GM19324 (cell line): ENCODE data around the gene ANKRD11.
"Not testable (repeated sequence)": the region's sequence is repeated elsewhere in the genome, so short reads cannot be mapped to it uniquely, and the experiment has no call there.

ENCODE experiments used
- ATAC-seq: cut with Tn5 transposase; IDR thresholded peaks from one replicate; pipeline ENCODE4 v1.9.1; 2021; ENCODE audit warnings: mild to moderate bottlenecking, moderate library complexity; ENCODE audit not compliant: unreplicated experiment, low FRiP score

Gene ANKRD11

GRCh38 chr16:89435059-89435458, 55.3 kb downstream of the ANKRD11 start:
- not testable (repeated sequence) for ATAC-seq

DNA sequence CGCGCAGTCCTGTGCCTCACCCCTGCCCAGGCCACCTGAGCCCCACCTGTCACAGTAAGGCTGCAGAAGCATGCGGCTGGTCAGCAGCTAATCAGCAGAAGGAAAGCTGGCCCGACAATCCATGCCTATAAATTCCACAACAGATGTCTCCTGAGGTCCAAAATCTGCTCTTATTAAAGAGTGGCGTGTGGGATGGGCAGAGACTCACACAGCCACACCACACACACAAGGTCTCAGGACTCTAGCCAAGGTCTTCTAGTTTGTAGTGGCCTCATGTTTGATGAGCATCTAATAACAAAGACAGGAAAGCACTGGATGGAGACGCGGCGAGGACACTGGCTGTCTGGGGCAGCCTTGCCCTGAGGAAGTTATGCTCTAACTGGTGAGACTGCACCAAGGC, 55.9 kb downstream of the ANKRD11 start:
- no peak for ATAC-seq

GRCh38 chr16:89433363-89433984, 56.9 kb downstream of the ANKRD11 start:
- not testable (repeated sequence) for ATAC-seq

GRCh38 chr16:89431630-89432029, 58.7 kb downstream of the ANKRD11 start:
- ATAC-seq, result no peak

DNA sequence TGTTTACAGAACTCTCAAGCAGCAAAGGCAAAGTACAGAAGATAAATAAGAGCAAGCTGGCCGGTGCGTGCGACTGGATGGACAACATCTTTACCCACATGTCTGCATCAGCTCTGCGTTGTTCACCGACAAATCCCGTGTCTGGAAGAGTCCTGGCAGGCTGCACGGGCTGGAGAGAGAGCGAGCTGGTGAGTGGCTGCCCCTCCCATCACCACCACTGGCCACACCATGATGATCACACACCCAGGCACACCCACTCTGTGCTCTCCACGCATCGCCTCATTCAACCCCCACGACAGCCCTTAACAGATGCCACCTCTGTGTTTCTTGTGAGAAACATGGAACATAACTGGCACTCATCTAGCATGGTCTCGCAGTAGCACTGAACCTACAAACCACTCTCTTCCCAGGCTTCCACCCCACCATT, 59.2 kb downstream of the ANKRD11 start:
- ATAC-seq, result no peak

DNA sequence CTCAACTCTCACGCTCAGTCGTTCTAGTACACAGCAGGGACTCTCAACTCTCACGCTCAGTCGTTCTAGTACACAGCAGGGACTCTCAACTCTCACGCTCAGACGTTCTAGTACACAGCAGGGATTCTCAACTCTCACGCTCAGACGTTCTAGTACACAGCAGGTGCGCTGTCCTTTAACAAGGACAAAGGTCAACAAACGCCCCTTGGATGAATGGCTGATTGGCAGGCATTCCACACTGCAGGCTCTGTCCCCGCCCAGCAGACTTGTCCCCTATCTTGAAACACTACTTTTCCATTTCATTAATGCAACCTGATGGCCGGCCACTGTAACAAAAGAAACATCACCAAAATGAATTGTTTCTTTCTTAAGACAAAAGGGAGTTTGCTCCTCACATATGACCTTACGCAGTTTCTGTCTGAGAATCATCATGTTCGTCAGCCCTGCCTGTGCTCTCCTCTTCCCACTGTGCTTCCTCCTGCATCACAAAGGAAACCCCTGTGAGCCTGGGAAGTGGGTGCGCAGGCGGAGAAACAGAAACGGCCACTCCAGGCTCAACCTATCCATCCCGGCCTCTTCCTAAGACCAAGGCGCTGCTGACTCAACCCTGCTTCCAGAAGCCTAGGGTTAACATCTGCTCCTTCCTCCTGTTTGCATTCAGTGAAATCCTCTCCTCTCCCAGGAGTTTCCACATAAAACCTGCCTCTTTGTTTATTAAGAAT, 59.8 kb downstream of the ANKRD11 start:
- no peak for ATAC-seq

DNA sequence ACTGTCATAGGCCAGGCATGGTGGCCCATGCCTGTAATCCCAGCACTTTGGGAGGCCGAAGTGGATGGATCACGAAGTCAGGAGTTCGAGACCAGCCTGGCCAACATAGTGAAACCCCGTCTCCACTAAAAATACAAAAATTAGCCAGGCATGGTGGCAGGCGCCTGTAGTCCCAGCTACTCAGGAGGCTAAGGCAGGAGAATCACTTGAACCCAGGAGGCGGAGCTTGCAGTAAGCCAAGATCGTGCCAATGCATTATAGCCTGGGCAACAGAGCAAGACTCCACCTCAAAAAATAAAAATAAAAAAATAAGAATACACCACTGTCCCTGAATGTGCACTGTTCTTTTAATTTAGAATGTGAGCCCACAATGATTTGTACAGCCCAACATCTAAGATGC, 61.8 kb downstream of the ANKRD11 start:
- ATAC-seq, result not testable (repeated sequence)

GRCh38 chr16:89426736-89427530, 63.4 kb downstream of the ANKRD11 start:
- no peak for ATAC-seq

- ATAC-seq, result no peak
Observed at GRCh38 chr16:89425523-89425922, 64.8 kb downstream of the ANKRD11 start.

GRCh38 chr16:89423681-89424260, 66.6 kb downstream of the ANKRD11 start:
- ATAC-seq, result no peak

GRCh38 chr16:89422905-89423630, 67.3 kb downstream of the ANKRD11 start:
- peak; percentile 54 for ATAC-seq

GRCh38 chr16:89422527-89422904, 67.8 kb downstream of the ANKRD11 start:
- peak; percentile 54 for ATAC-seq

GRCh38 chr16:89421300-89421699, 69.1 kb downstream of the ANKRD11 start:
- ATAC-seq, result not testable (repeated sequence)

GRCh38 chr16:89420204-89420603, 70.2 kb downstream of the ANKRD11 start:
- no peak for ATAC-seq

GRCh38 chr16:89418352-89418751, 72.0 kb downstream of the ANKRD11 start:
- no peak for ATAC-seq

DNA sequence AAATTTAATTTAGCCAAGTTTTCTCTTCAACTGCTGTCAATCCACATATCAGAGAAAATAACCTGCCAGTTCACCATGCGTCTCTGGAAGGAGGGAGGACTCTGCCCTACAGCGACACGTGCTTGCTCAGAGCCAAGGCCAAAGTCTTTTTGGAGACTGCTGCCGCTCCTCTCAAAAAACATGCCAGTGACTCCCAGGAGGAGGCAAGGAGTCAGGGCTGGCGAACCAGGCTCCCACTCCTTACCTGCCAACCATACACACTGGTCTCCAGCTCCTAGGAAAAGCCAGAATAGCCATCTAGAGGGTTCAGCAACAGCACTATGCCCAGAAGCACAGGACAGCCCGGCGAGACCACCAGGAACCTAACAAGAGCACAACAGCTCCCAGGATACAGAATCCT, 73.0 kb downstream of the ANKRD11 start:
- ATAC-seq, result no peak

DNA sequence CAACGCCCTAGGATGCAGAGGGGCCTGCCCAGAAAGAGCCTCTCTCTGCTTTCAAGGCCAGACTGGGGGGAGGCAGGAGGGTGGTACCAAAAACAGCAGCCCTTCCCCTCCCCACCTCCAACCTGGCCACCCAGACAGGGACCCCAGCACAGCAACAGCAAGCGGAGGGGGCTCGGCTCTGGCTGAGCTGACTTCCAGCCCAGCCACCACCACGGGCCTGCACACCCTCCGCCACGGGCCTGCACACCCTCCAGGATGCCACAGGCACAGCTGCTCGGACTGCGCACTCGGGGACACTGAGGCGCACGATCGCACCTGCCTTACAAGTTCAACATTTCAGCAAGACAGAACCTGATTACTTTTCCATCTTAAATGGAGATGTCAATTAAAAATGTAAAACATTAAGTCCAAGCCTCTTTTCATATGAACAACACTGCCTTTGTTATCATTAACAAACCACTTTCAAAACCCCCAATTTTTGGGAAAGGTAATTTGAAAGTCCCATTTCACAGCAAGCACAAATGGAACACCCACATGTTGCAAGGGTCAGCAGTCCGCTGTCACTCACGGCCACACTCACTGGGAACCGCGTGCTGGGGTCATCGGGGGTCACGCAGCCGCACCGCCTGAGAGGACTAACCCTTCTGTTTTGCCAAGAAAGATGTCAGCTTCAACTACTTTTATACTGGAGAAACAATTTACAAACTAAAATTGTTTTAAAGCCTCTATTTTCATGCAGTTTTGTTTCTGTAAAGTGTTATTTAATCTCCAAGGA, 76.4 kb downstream of the ANKRD11 start:
- no peak for ATAC-seq

DNA sequence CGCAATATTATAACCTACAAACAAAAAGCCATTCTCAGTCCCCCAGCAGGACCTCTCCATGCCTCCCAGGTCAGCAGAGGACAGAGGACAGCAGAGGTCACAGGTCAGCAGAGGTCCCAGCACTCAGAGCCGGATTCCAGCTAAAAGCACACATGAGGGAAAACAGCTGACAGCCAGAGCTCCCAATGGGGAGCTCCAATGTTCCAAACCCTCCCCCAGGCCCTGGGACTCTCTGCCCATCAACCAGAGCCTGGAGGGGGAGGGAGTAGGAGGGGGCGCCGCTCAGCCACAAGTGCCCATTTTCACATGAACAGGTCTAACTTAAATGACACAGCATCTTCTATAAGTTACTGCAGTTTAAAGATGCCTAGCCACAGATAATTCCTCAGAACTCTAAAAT, 77.5 kb downstream of the ANKRD11 start:
- no peak for ATAC-seq

DNA sequence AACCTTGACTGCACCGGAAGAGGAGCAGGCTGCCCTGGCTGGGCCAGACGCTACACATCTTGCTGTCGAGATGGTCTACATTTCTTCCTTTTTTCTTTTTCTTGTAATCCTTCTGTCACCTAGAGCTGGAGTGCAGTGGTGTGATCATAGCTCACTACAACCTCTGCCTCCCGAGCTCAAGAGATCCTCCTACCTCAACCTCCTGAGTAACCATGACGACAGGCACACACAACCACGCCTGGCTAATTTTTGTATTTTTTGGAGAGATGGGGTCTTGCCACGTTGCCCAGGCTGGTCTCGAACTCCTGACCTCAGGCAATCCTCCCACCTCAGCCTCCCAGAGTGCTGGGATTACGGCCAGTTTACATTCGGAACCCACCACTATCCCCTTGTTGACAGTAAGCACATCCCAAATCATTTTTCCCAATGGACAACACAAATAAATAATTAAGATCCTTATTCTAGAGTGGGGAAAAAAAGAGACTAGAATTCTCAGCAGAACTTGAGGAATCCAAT, 79.0 kb downstream of the ANKRD11 start:
- ATAC-seq, result no peak
